ENCODE measurements around the gene PARD3.
"Not testable (repeated sequence)": the region's sequence is repeated elsewhere in the genome, so short reads cannot be mapped to it uniquely, and the experiment has no call there.

PARD3 gene

DNA sequence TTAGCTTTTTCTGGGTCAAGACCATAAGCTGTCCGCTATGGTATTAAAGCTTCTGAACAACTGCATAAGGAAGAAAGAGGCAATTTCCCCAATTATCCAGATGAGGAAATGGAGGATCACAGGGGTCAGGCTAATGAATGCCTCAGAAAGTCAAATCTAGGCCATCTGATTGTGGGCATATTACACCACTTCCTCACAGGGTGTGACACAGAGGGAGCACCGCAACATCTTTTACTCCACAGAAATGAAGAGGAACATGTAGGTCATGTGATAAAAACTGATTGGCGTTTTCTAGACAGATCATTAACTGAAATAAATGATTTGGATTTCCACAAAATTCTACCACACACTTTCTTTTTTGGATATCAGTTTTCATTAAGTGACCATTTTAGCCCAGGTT lies 384.4 kb downstream of the PARD3 start:
- H2AFZ ChIP-seq, result no peak overlapping the region

DNA sequence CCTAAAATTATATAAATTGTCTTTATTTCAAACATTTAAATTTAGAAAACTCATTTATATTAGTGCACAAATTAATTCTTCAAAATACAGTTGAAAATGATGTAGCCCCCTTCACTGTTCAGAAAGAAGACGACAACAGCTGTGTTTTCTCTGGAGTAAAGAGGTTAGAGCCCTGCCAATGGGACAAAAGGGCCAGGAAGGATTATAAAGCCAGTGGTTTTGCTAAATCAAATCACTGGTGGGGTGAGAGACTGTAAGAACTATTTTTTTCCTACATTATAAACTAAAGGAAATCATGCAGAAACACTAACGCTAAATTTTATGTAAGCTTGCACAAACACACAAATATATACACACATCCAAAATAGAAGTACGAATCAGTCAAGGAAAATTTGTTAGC lies 386.6 kb downstream of the PARD3 start:
- no peak overlapping the region for H2AFZ ChIP-seq
- H3K27ac ChIP-seq, result no peak overlapping the region
- no peak overlapping the region for H3K4me3 ChIP-seq (ENCODE audit: low read depth, low read length)
- no peak overlapping the region for H3K9ac ChIP-seq
- no peaks in the 10 kb centered on the region for H3K27me3 ChIP-seq (ENCODE audit: control insufficient read depth, insufficient read depth, low read length)
- no peaks in the 10 kb centered on the region for H3K36me3 ChIP-seq (ENCODE audit: control insufficient read depth, insufficient read depth, low read length)
- peaks cover 3% of the 10 kb centered on the region for H3K79me2 ChIP-seq
- TF ChIP-seq, protein P1, sequence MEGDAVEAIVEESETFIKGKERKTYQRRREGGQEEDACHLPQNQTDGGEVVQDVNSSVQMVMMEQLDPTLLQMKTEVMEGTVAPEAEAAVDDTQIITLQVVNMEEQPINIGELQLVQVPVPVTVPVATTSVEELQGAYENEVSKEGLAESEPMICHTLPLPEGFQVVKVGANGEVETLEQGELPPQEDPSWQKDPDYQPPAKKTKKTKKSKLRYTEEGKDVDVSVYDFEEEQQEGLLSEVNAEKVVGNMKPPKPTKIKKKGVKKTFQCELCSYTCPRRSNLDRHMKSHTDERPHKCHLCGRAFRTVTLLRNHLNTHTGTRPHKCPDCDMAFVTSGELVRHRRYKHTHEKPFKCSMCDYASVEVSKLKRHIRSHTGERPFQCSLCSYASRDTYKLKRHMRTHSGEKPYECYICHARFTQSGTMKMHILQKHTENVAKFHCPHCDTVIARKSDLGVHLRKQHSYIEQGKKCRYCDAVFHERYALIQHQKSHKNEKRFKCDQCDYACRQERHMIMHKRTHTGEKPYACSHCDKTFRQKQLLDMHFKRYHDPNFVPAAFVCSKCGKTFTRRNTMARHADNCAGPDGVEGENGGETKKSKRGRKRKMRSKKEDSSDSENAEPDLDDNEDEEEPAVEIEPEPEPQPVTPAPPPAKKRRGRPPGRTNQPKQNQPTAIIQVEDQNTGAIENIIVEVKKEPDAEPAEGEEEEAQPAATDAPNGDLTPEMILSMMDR (IDR thresholded peaks at IDR 0.05), result no peak
- no peaks in the 10 kb centered on the region for H3K4me1 ChIP-seq
- no peak overlapping the region for H3K4me2 ChIP-seq (ENCODE audit: low read length)
- H3K9me3 ChIP-seq (ENCODE audit: control insufficient read depth, low read length), result no peaks in the 10 kb centered on the region

More for the DNA sequence above, 384.4 kb downstream of the PARD3 start:
- H3K4me2 ChIP-seq (ENCODE audit: low read length), result no peak overlapping the region
- H3K36me3 ChIP-seq (ENCODE audit: control insufficient read depth, insufficient read depth, low read length), result no peaks in the 10 kb centered on the region
- TF ChIP-seq, protein P1 (IDR thresholded peaks at IDR 0.05), result no peak
- H3K9ac ChIP-seq, result no peak overlapping the region
- H3K4me3 ChIP-seq (ENCODE audit: low read depth, low read length), result no peak overlapping the region
- H3K79me2 ChIP-seq, result peaks cover 3% of the 10 kb centered on the region
- H3K9me3 ChIP-seq (ENCODE audit: control insufficient read depth, low read length), result no peaks in the 10 kb centered on the region
- no peaks in the 10 kb centered on the region for H3K27me3 ChIP-seq (ENCODE audit: control insufficient read depth, insufficient read depth, low read length)
- no peak overlapping the region for H3K27ac ChIP-seq
- peaks cover 5% of the 10 kb centered on the region for H3K4me1 ChIP-seq

DNA sequence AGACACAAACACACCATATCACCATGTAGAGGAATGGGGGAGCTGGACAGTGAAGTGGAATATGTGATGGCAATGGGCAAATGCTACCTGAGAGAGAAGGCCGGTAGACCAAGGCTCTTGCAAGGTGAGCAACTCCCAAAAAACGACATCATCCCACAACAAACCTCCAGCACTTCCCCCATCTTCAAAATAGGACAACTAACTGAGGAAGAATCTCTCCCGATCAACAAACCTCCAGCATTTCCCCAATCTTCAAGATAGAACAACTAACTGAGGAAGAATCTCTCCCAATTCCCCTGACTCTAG lies 387.2 kb downstream of the PARD3 start:
- Histone ChIP-seq H3K27ac (no peak overlapping the region), H2AFZ (no peak overlapping the region), H3K4me3 (ENCODE audit: low read depth, low read length) (no peak overlapping the region), H3K27me3 (ENCODE audit: control insufficient read depth, insufficient read depth, low read length) (no peaks in the 10 kb centered on the region), H3K4me2 (ENCODE audit: low read length) (no peak overlapping the region), H3K9me3 (ENCODE audit: control insufficient read depth, low read length) (no peaks in the 10 kb centered on the region), H3K36me3 (ENCODE audit: control insufficient read depth, insufficient read depth, low read length) (no peaks in the 10 kb centered on the region), H3K9ac (no peak overlapping the region), H3K79me2 (peaks cover 3% of the 10 kb centered on the region), H3K4me1 (no peaks in the 10 kb centered on the region)
- TF ChIP-seq, protein P1 (IDR thresholded peaks at IDR 0.05), result no peak

DNA sequence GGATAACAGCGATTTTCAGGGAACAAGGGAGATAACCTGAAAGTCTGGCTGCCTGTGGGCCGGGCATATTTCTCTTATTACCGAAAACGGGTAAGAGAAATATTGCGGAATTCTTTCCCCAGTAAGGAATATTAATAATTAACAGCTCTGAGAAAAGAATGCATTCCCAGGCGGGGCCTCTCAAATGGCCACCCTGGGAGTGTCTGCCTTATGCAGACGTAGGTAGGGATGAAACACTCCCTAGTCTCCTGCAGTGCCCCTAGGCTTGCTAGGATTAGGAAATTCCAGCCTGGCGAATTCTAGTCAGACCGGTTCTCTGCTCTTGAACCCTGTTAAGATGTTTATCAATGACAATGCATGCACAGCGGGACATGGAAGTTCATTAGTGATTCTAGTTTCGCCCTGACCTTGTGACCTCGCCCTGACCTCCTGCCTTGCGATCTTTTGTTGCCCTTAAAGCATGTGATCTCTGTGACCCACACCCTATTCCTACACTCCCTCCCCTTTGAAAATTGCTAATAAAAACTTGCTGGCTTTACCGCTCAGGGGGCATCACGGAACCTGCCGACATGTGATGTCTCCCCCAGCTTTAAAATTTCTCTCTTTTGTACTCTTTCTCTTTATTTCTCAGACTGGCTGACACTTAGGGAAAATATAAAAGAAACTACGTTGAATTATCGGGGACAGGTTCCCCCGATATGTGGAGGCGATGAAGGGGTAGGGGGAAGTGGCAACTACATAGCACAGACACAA lies 387.8 kb downstream of the PARD3 start:
- not testable (repeated sequence) for H3K4me1 ChIP-seq; H3K27me3 ChIP-seq (ENCODE audit: control insufficient read depth, insufficient read depth, low read length); H3K36me3 ChIP-seq (ENCODE audit: control insufficient read depth, insufficient read depth, low read length); H2AFZ ChIP-seq; H3K4me3 ChIP-seq (ENCODE audit: low read depth, low read length); H3K9ac ChIP-seq; H3K9me3 ChIP-seq (ENCODE audit: control insufficient read depth, low read length); H3K27ac ChIP-seq; H3K4me2 ChIP-seq (ENCODE audit: low read length); H3K79me2 ChIP-seq

DNA sequence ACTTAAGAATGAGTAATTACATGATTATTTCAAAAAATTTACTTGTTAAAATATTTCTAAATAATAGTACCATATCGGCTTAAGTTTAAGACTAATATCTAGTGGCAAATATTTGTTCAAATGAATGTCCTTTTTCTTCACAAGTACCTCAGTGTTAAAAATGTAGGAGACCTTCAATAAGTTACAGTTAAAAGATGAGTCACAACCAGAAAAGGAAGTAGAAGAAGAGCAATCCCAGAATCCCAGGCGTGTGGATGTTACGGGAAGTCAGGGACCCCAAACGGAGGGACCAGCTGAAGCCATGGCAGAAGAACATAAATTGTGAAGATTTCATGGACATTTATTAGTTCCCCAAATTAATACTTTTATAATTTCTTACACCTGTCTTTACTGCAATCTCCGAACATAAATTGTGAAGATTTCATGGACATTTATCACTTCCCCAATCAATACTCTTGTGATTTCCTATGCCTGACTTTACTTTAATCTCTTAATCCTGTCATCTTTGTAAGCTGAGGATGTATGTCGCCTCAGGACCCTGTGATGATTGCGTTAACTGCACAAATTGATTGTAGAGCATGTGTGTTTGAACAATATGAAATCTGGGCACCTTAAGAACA lies 388.4 kb downstream of the PARD3 start:
- H3K27ac ChIP-seq; H2AFZ ChIP-seq; H3K4me1 ChIP-seq; H3K4me2 ChIP-seq (ENCODE audit: low read length); H3K36me3 ChIP-seq (ENCODE audit: control insufficient read depth, insufficient read depth, low read length); H3K27me3 ChIP-seq (ENCODE audit: control insufficient read depth, insufficient read depth, low read length); H3K79me2 ChIP-seq; H3K9ac ChIP-seq; H3K9me3 ChIP-seq (ENCODE audit: control insufficient read depth, low read length); H3K4me3 ChIP-seq (ENCODE audit: low read depth, low read length): not testable (repeated sequence)

Data from parathyroid adenoma (tissue), 2 donors.